B cell (primary cell): Measurements from ENCODE around the gene RRP36.

ENCODE experiments used
- CTCF ChIP-seq: fragments of 200-600 bp; IDR thresholded peaks from one replicate; pipeline ENCODE4 v1.8.0; 2022; ENCODE audit warnings: antibody characterized with exemption, mild to moderate bottlenecking
- EZH2 ChIP-seq: IDR thresholded peaks from 2 replicates; pipeline ENCODE4 v1.6.1; 2012; ENCODE audit warnings: borderline replicate concordance, low read depth, mild to moderate bottlenecking, moderate library complexity, low read length; ENCODE audit not compliant: insufficient read depth, poor library complexity, severe bottlenecking

- TF ChIP-seq CTCF (no peak), EZH2 (no peak)
These were observed 10.2 kb upstream of the RRP36 start for GRCh38 chr6:43011207-43011606.
